ENCODE measurements around the gene CDKN2AIP. TPM values are rescaled to one million over a fixed set of nuclear protein-coding genes. Genes with fewer than 3 reads are reported as not detected.
"Not testable (repeated sequence)": the region's sequence is repeated elsewhere in the genome, so short reads cannot be mapped to it uniquely, and the experiment has no call there.

CDKN2AIP gene
- total and polyA plus RNA-seq, 4 donors, result 12.0 to 16.3 (median 13.8) TPM

GRCh38 chr4:183449193-183449882, 4.9 kb downstream of the CDKN2AIP start:
- intact Hi-C loops (cut with DNase I), result loop anchor here (5.0 to 10.0 kb wide), 2 partner anchors 63 to 355 kb away; partner anchors contain the start of gene WWC2 (in 1 of the 2)
- H3K36me3 ChIP-seq (ENCODE audit: control insufficient read depth in 1 of 2, insufficient read depth in 2 of 2, low read length in 1 of 2), result peaks cover 0 to 7% of the 10 kb centered on the region in 2 donors
- WGBS, 2 donors, result 84% methylated on average over 5 of the region's 5 CpGs

GRCh38 chr4:183450108-183450507, 5.7 kb downstream of the CDKN2AIP start:
- intact Hi-C loops (cut with DNase I), result no loop called here
- Histone ChIP-seq H3K36me3 (ENCODE audit: control insufficient read depth in 1 of 2, insufficient read depth in 2 of 2, low read length in 1 of 2) (peaks cover 0 to 7% of the 10 kb centered on the region in 2 donors), H3K4me3 (ENCODE audit: low read length in 2 of 2) (no peak overlapping the region), H3K9me3 (ENCODE audit: control insufficient read depth, low read length) (no peaks in the 10 kb centered on the region), H3K27me3 (ENCODE audit: control insufficient read depth in 1 of 2, insufficient read depth in 2 of 2, low read length in 1 of 2) (no peaks in the 10 kb centered on the region), H3K27ac (ENCODE audit: low read depth in 1 of 2, low read length in 2 of 2) (no peak overlapping the region), H3K4me1 (ENCODE audit: control insufficient read depth in 1 of 2, insufficient read depth in 2 of 2, low read length in 2 of 2) (no peaks in the 10 kb centered on the region)
- DNase-seq, result no peak
- no peak for ATAC-seq (ENCODE audit: low FRiP score)
- 97 to 100% methylated on average over 1 of the region's 1 CpG for WGBS, 2 donors

More at GRCh38 chr4:183449193-183449882, 4.9 kb downstream of the CDKN2AIP start:
- no peak for DNase-seq
- no peak overlapping the region for H3K27ac ChIP-seq (ENCODE audit: low read depth in 1 of 2, low read length in 2 of 2)
- no peak overlapping the region for H3K4me3 ChIP-seq (ENCODE audit: low read length in 2 of 2)
- H3K27me3 ChIP-seq (ENCODE audit: control insufficient read depth in 1 of 2, insufficient read depth in 2 of 2, low read length in 1 of 2), result no peaks in the 10 kb centered on the region
- no peaks in the 10 kb centered on the region for H3K4me1 ChIP-seq (ENCODE audit: control insufficient read depth in 1 of 2, insufficient read depth in 2 of 2, low read length in 2 of 2)
- ATAC-seq (ENCODE audit: low FRiP score), result no peak
- no peaks in the 10 kb centered on the region for H3K9me3 ChIP-seq (ENCODE audit: control insufficient read depth, low read length)

GRCh38 chr4:183455431-183456195, 11.2 kb downstream of the CDKN2AIP start:
- ATAC-seq (ENCODE audit: low FRiP score) (no peak), DNase-seq (no peak)
- intact Hi-C loops (cut with DNase I), result no loop called here
- no peaks in the 10 kb centered on the region for H3K27me3 ChIP-seq (ENCODE audit: control insufficient read depth in 1 of 2, insufficient read depth in 2 of 2, low read length in 1 of 2)
- H3K4me3 ChIP-seq (ENCODE audit: low read length in 2 of 2), result no peak overlapping the region
- H3K4me1 ChIP-seq (ENCODE audit: control insufficient read depth in 1 of 2, insufficient read depth in 2 of 2, low read length in 2 of 2), result peaks cover 0 to 1% of the 10 kb centered on the region in 2 donors
- H3K9me3 ChIP-seq (ENCODE audit: control insufficient read depth, low read length), result no peaks in the 10 kb centered on the region
- WGBS, 2 donors, result 77 to 82% methylated on average over 7 of the region's 7 CpGs
- H3K27ac ChIP-seq (ENCODE audit: low read depth in 1 of 2, low read length in 2 of 2), result no peak overlapping the region
- H3K36me3 ChIP-seq (ENCODE audit: control insufficient read depth in 1 of 2, insufficient read depth in 2 of 2, low read length in 1 of 2), result peaks cover 0 to 1% of the 10 kb centered on the region in 2 donors

GRCh38 chr4:183458005-183458404, 13.6 kb downstream of the CDKN2AIP start:
- WGBS, 2 donors, result 78 to 85% methylated on average over 5 of the region's 5 CpGs
- Histone ChIP-seq H3K4me1 (ENCODE audit: control insufficient read depth in 1 of 2, insufficient read depth in 2 of 2, low read length in 2 of 2) (peaks cover 0 to 1% of the 10 kb centered on the region in 2 donors), H3K36me3 (ENCODE audit: control insufficient read depth in 1 of 2, insufficient read depth in 2 of 2, low read length in 1 of 2) (peaks cover 0 to 1% of the 10 kb centered on the region in 2 donors), H3K9me3 (ENCODE audit: control insufficient read depth, low read length) (no peaks in the 10 kb centered on the region), H3K27ac (ENCODE audit: low read depth in 1 of 2, low read length in 2 of 2) (no peak overlapping the region), H3K27me3 (ENCODE audit: control insufficient read depth in 1 of 2, insufficient read depth in 2 of 2, low read length in 1 of 2) (no peaks in the 10 kb centered on the region), H3K4me3 (ENCODE audit: low read length in 2 of 2) (no peak overlapping the region)
- DNase-seq (no peak), ATAC-seq (ENCODE audit: low FRiP score) (no peak)
- intact Hi-C loops (cut with DNase I), result no loop called here

- H3K36me3 ChIP-seq (ENCODE audit: control insufficient read depth in 1 of 2, insufficient read depth in 2 of 2, low read length in 1 of 2); intact Hi-C loops (cut with DNase I); H3K4me3 ChIP-seq (ENCODE audit: low read length in 2 of 2); H3K9me3 ChIP-seq (ENCODE audit: control insufficient read depth, low read length); ATAC-seq (ENCODE audit: low FRiP score); DNase-seq; H3K27ac ChIP-seq (ENCODE audit: low read depth in 1 of 2, low read length in 2 of 2); H3K4me1 ChIP-seq (ENCODE audit: control insufficient read depth in 1 of 2, insufficient read depth in 2 of 2, low read length in 2 of 2); H3K27me3 ChIP-seq (ENCODE audit: control insufficient read depth in 1 of 2, insufficient read depth in 2 of 2, low read length in 1 of 2): not testable (repeated sequence)
- 78 to 90% methylated on average over 11 of the region's 11 CpGs for WGBS, 2 donors
Measured at GRCh38 chr4:183463903-183464619, 19.6 kb downstream of the CDKN2AIP start.

- DNase-seq; H3K36me3 ChIP-seq (ENCODE audit: control insufficient read depth in 1 of 2, insufficient read depth in 2 of 2, low read length in 1 of 2); H3K4me1 ChIP-seq (ENCODE audit: control insufficient read depth in 1 of 2, insufficient read depth in 2 of 2, low read length in 2 of 2); H3K27ac ChIP-seq (ENCODE audit: low read depth in 1 of 2, low read length in 2 of 2); H3K9me3 ChIP-seq (ENCODE audit: control insufficient read depth, low read length); H3K27me3 ChIP-seq (ENCODE audit: control insufficient read depth in 1 of 2, insufficient read depth in 2 of 2, low read length in 1 of 2); intact Hi-C loops (cut with DNase I); H3K4me3 ChIP-seq (ENCODE audit: low read length in 2 of 2); ATAC-seq (ENCODE audit: low FRiP score): not testable (repeated sequence)
- 24 to 49% methylated on average over 5 of the region's 5 CpGs for WGBS, 2 donors
Measured at GRCh38 chr4:183465879-183466278, 21.4 kb downstream of the CDKN2AIP start.

GRCh38 chr4:183467246-183467645, 22.8 kb downstream of the CDKN2AIP start:
- intact Hi-C loops (cut with DNase I), result no loop called here
- Histone ChIP-seq H3K27me3 (ENCODE audit: control insufficient read depth in 1 of 2, insufficient read depth in 2 of 2, low read length in 1 of 2) (no peaks in the 10 kb centered on the region), H3K36me3 (ENCODE audit: control insufficient read depth in 1 of 2, insufficient read depth in 2 of 2, low read length in 1 of 2) (no peaks in the 10 kb centered on the region), H3K27ac (ENCODE audit: low read depth in 1 of 2, low read length in 2 of 2) (no peak overlapping the region), H3K4me1 (ENCODE audit: control insufficient read depth in 1 of 2, insufficient read depth in 2 of 2, low read length in 2 of 2) (no peaks in the 10 kb centered on the region), H3K4me3 (ENCODE audit: low read length in 2 of 2) (no peak overlapping the region), H3K9me3 (ENCODE audit: control insufficient read depth, low read length) (no peaks in the 10 kb centered on the region)
- DNase-seq, result no peak
- WGBS, 2 donors, result 96 to 97% methylated on average over 3 of the region's 3 CpGs
- no peak for ATAC-seq (ENCODE audit: low FRiP score)

- H3K4me1 ChIP-seq (ENCODE audit: control insufficient read depth in 1 of 2, insufficient read depth in 2 of 2, low read length in 2 of 2), result peaks cover 0 to 1% of the 10 kb centered on the region in 2 donors
- ATAC-seq (ENCODE audit: low FRiP score) (no peak), DNase-seq (no peak)
- no peak overlapping the region for H3K27ac ChIP-seq (ENCODE audit: low read depth in 1 of 2, low read length in 2 of 2)
- WGBS, 2 donors, result 74 to 79% methylated on average over 7 of the region's 7 CpGs
- H3K9me3 ChIP-seq (ENCODE audit: control insufficient read depth, low read length), result no peaks in the 10 kb centered on the region
- intact Hi-C loops (cut with DNase I), result no loop called here
- H3K36me3 ChIP-seq (ENCODE audit: control insufficient read depth in 1 of 2, insufficient read depth in 2 of 2, low read length in 1 of 2), result no peaks in the 10 kb centered on the region
- H3K27me3 ChIP-seq (ENCODE audit: control insufficient read depth in 1 of 2, insufficient read depth in 2 of 2, low read length in 1 of 2), result no peaks in the 10 kb centered on the region
- H3K4me3 ChIP-seq (ENCODE audit: low read length in 2 of 2), result no peak overlapping the region
Measured at GRCh38 chr4:183468210-183469095, 24.0 kb downstream of the CDKN2AIP start.

Measured in aorta (tissue), 5 donors.